ENCODE results near the gene SLC9A9.

DNA sequence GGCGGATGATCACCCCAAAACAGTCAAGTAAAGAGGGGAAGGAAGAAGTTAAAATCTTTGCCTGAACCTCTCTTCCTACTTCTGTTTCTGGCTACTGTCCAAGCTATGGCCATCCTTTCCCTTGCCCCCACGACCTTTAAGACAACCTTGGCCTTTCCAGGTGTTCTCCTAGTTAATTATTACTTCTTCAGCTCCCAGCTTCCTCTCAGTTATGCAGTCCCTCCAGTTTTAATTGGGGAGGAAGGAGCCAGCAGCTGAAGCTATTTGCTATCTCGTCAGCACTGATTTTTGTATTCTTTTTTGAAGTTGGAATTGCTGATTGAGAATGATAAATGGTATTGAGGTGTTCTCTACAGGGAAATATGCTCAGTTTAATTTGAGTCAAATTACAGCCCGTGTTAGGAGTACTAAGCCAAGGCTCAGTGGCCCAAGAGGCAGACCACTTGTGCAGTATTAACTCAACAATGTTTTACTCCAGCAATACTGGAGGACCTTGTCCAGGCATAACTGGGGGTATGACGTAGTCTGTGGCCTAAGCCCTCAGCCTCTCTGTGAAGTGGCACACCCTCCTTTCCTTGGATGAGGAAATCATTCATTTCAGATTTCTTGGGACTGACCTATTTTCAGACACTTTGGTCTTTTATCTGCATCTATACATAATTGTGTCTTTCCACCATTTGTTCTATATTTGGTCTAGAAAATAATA lies 336.9 kb downstream of the SLC9A9 start:
- TF ChIP-seq, protein P1, sequence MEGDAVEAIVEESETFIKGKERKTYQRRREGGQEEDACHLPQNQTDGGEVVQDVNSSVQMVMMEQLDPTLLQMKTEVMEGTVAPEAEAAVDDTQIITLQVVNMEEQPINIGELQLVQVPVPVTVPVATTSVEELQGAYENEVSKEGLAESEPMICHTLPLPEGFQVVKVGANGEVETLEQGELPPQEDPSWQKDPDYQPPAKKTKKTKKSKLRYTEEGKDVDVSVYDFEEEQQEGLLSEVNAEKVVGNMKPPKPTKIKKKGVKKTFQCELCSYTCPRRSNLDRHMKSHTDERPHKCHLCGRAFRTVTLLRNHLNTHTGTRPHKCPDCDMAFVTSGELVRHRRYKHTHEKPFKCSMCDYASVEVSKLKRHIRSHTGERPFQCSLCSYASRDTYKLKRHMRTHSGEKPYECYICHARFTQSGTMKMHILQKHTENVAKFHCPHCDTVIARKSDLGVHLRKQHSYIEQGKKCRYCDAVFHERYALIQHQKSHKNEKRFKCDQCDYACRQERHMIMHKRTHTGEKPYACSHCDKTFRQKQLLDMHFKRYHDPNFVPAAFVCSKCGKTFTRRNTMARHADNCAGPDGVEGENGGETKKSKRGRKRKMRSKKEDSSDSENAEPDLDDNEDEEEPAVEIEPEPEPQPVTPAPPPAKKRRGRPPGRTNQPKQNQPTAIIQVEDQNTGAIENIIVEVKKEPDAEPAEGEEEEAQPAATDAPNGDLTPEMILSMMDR (conservative IDR thresholded peaks at IDR 0.05 in 1 of 2, IDR thresholded peaks at IDR 0.05 in 1 of 2; ENCODE audit: low read depth in 1 of 2, low read length in 2 of 2): no peak
- TF ChIP-seq EZH2 (IDR thresholded peaks at IDR 0.05; ENCODE audit: low read length, missing control alignments): no peak

All from fibroblast of lung (primary cell).